Endodermal cell (in vitro differentiated cells): ENCODE data around the gene ZCCHC4. TPM values are rescaled to one million over a fixed set of nuclear protein-coding genes. Genes with fewer than 3 reads are reported as not detected.

Source experiments
- DNase-seq: peaks from one replicate; pipeline ENCODE4 v3.0.0-alpha.2; 2017
- H3K27ac ChIP-seq: 2 replicates; pipeline ENCODE4 v1.5.1; 2013; ENCODE audit warnings: mild to moderate bottlenecking, low read depth, low read length, moderate library complexity
- H3K27me3 ChIP-seq: 2 replicates; pipeline ENCODE4 v1.6.1; 2013; ENCODE audit warnings: mild to moderate bottlenecking, low read length, moderate library complexity; ENCODE audit not compliant: insufficient read depth, control insufficient read depth, poor library complexity, severe bottlenecking
- H3K36me3 ChIP-seq: 2 replicates; pipeline ENCODE4 v1.7.0; 2013; ENCODE audit warnings: mild to moderate bottlenecking, low read length, moderate library complexity; ENCODE audit not compliant: control insufficient read depth, insufficient read depth
- H3K4me1 ChIP-seq: one replicate; pipeline ENCODE4 v1.7.0; 2013; ENCODE audit warnings: low read length; ENCODE audit not compliant: control insufficient read depth, insufficient read depth
- H3K4me3 ChIP-seq: 2 replicates; pipeline ENCODE4 v1.5.1; 2013; ENCODE audit warnings: mild to moderate bottlenecking, low read length, moderate library complexity
- H3K9ac ChIP-seq: 2 replicates; pipeline ENCODE4 v1.6.1; 2013; ENCODE audit warnings: mild to moderate bottlenecking, low read length, moderate library complexity; ENCODE audit not compliant: poor library complexity, severe bottlenecking; ENCODE audit errors: extremely low read depth
- H3K9me3 ChIP-seq: 2 replicates; pipeline ENCODE4 v1.6.1; 2013; ENCODE audit warnings: mild to moderate bottlenecking, low read length, moderate library complexity; ENCODE audit not compliant: control insufficient read depth
- H3K27ac Mint-ChIP-seq: 2 replicates; pipeline ENCODE4 v1.8.0; 2020; ENCODE audit warnings: mixed read lengths
- H3K27me3 Mint-ChIP-seq: 2 replicates; pipeline ENCODE4 v1.8.0; 2021; ENCODE audit warnings: mild to moderate bottlenecking, mixed read lengths; ENCODE audit not compliant: insufficient read depth
- H3K36me3 Mint-ChIP-seq: 2 replicates; pipeline ENCODE4 v1.8.0; 2020; ENCODE audit warnings: low read depth, mixed read lengths
- H3K4me1 Mint-ChIP-seq: 2 replicates; pipeline ENCODE4 v1.8.0; 2020; ENCODE audit warnings: mixed read lengths
- H3K4me3 Mint-ChIP-seq: 2 replicates; pipeline ENCODE4 v1.8.0; 2020; ENCODE audit warnings: mild to moderate bottlenecking, moderate library complexity, mixed read lengths
- H3K9me3 Mint-ChIP-seq: 2 replicates; pipeline ENCODE4 v1.8.0; 2020; ENCODE audit warnings: mild to moderate bottlenecking, mixed read lengths
- CTCF ChIP-seq: fragments of 200-600 bp; sonication (generic); conservative IDR thresholded peaks from 2 replicates; pipeline ENCODE4 v1.5.0; 2021; ENCODE audit warnings: antibody characterized with exemption, mild to moderate bottlenecking
- WGBS, 2 experiments: methylation state at CpG; one replicate each; pipeline versions ENCODE4 v1.1.5 to v1.1.7; 2013; ENCODE audit warnings: missing lambda C conversion rate in 2 of 2, mixed read lengths in 1 of 2; ENCODE audit not compliant: insufficient coverage in 1 of 2, insufficient read length in 1 of 2; 5-methylcytosine and 5-hydroxymethylcytosine counted together
- total RNA-seq, 2 donors: library from RNA; stranded (reverse); fragmentation: NEBNext Ultra II Directional in 1 of 2; extraction: Animal tissue kit (Norgen Biotek cat#: 25700) in 1 of 2; gene quantifications; 2 replicates in 1 of 2; 3 replicates in 1 of 2; pipeline ENCODE4 v1.2.1, GENCODE V29; 2021

Gene ZCCHC4
- total RNA-seq, 2 donors from 2014 or later = 11.1 to 19.7 TPM

GRCh38 chr4:25330905-25331808 is 18.6 kb downstream of the ZCCHC4 start:
- Histone ChIP-seq H3K9me3 (no peaks in the 10 kb centered on the region), H3K27ac (no peak overlapping the region), H3K4me3 (no peak overlapping the region), H3K36me3 (peaks cover 14% of the 10 kb centered on the region), H3K27me3 (no peaks in the 10 kb centered on the region), H3K9ac (no peak overlapping the region), H3K4me1 (no peaks in the 10 kb centered on the region)
- H3K4me1 Mint-ChIP-seq = no peaks in the 10 kb centered on the region
- 95% methylated on average over 11 to 12 of the region's 12 CpGs for WGBS, 2 experiments
- peak overlapping the region; percentile 15 for H3K27ac Mint-ChIP-seq
- H3K27me3 Mint-ChIP-seq = no peaks in the 10 kb centered on the region
- no peaks in the 10 kb centered on the region for H3K9me3 Mint-ChIP-seq
- no peak for TF ChIP-seq CTCF
- DNase-seq = no peak
- H3K36me3 Mint-ChIP-seq = peaks cover 4% of the 10 kb centered on the region
- H3K4me3 Mint-ChIP-seq = no peak overlapping the region

GRCh38 chr4:25343671-25344070 is 31.1 kb downstream of the ZCCHC4 start:
- DNase-seq = no peak
- H3K4me1 ChIP-seq = no peaks in the 10 kb centered on the region
- no peak overlapping the region for H3K4me3 ChIP-seq
- no peak overlapping the region for H3K4me3 Mint-ChIP-seq
- peaks cover 22% of the 10 kb centered on the region for H3K4me1 Mint-ChIP-seq
- peaks cover 1% of the 10 kb centered on the region for H3K9me3 Mint-ChIP-seq
- H3K36me3 ChIP-seq = peaks cover under 1% of the 10 kb centered on the region
- H3K9me3 ChIP-seq = no peaks in the 10 kb centered on the region
- H3K27ac ChIP-seq = no peak overlapping the region
- no peak overlapping the region for H3K27ac Mint-ChIP-seq
- peaks cover 15% of the 10 kb centered on the region for H3K36me3 Mint-ChIP-seq
- no peak overlapping the region for H3K9ac ChIP-seq
- no peaks in the 10 kb centered on the region for H3K27me3 ChIP-seq
- 94 to 100% methylated on average over 1 to 2 of the region's 2 CpGs for WGBS, 2 experiments
- H3K27me3 Mint-ChIP-seq = no peaks in the 10 kb centered on the region
- TF ChIP-seq CTCF = no peak

- Histone ChIP-seq H3K9me3 (no peaks in the 10 kb centered on the region), H3K9ac (no peak overlapping the region), H3K27me3 (no peaks in the 10 kb centered on the region), H3K4me3 (no peak overlapping the region), H3K4me1 (peaks cover 2% of the 10 kb centered on the region), H3K36me3 (no peaks in the 10 kb centered on the region), H3K27ac (no peak overlapping the region)
- Mint-ChIP-seq H3K4me3 (no peak overlapping the region), H3K4me1 (peaks cover 29% of the 10 kb centered on the region), H3K27ac (peak overlapping the region; percentile 80), H3K27me3 (no peaks in the 10 kb centered on the region), H3K9me3 (peaks cover 1% of the 10 kb centered on the region), H3K36me3 (peaks cover 10% of the 10 kb centered on the region)
- 87 to 96% methylated on average over 3 to 5 of the region's 5 CpGs for WGBS, 2 experiments
- DNase-seq = no peak
- TF ChIP-seq CTCF = no peak
Measured at GRCh38 chr4:25345744-25346143, 33.2 kb downstream of the ZCCHC4 start.
